Neural crest cell (in vitro differentiated cells): ENCODE results near the gene ATP2C1. TPM values are rescaled to one million over a fixed set of nuclear protein-coding genes. Genes with fewer than 3 reads are reported as not detected.

ENCODE experiments used
- DNase-seq: peaks from one replicate; pipeline ENCODE4 v3.0.0; 2021; ENCODE audit warnings: low read depth, mixed read lengths, low spot score
- H3K27ac Mint-ChIP-seq: one replicate; pipeline ENCODE4 v1.8.0; 2021; ENCODE audit warnings: mild to moderate bottlenecking, mixed read lengths; ENCODE audit not compliant: unreplicated experiment
- H3K27me3 Mint-ChIP-seq: 2 replicates; pipeline ENCODE4 v1.8.0; 2021; ENCODE audit warnings: low read depth, mild to moderate bottlenecking, mixed read lengths
- H3K36me3 Mint-ChIP-seq: 2 replicates; pipeline ENCODE4 v1.8.0; 2021; ENCODE audit warnings: low read depth, mild to moderate bottlenecking, mixed read lengths
- H3K4me1 Mint-ChIP-seq: 2 replicates; pipeline ENCODE4 v1.8.0; 2021; ENCODE audit warnings: mixed read lengths
- H3K4me3 Mint-ChIP-seq: one replicate; pipeline ENCODE4 v1.8.0; 2021; ENCODE audit warnings: mild to moderate bottlenecking, mixed read lengths
- H3K9me3 Mint-ChIP-seq: 2 replicates; pipeline ENCODE4 v1.8.0; 2021; ENCODE audit warnings: mixed read lengths
- total RNA-seq: library from RNA; stranded (reverse); gene quantifications from 2 replicates; pipeline ENCODE4 v1.2.1, GENCODE V29; 2021
- TF ChIP-seq, protein P1 (sequence below): fragments of 200-600 bp; sonication (generic); conservative IDR thresholded peaks from 2 replicates; pipeline ENCODE4 v1.5.0; 2021; ENCODE audit warnings: antibody characterized with exemption, mild to moderate bottlenecking

ATP2C1 gene
- total RNA-seq, 1 donor from 2014 or later = 73.8 TPM

DNA sequence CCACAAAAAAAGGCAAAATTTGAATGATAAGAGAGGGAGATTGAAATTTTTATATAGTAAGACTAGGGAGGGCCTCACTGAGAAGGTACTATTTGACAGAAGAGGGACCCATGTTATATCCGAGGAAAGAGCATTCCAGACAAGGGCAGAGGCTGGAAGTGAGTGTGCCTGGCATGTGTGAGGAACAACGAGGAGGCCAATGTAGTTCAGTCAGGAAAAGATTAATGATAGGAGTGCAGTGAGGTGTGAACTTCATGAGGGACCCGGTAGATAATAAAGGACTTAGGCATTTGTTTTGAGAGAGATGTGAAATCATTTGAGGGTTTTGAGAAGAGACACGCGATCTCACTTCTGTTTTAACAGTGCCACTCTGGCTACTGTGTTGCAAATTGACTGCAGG lies 96.4 kb downstream of the ATP2C1 start:
- TF ChIP-seq, protein P1, sequence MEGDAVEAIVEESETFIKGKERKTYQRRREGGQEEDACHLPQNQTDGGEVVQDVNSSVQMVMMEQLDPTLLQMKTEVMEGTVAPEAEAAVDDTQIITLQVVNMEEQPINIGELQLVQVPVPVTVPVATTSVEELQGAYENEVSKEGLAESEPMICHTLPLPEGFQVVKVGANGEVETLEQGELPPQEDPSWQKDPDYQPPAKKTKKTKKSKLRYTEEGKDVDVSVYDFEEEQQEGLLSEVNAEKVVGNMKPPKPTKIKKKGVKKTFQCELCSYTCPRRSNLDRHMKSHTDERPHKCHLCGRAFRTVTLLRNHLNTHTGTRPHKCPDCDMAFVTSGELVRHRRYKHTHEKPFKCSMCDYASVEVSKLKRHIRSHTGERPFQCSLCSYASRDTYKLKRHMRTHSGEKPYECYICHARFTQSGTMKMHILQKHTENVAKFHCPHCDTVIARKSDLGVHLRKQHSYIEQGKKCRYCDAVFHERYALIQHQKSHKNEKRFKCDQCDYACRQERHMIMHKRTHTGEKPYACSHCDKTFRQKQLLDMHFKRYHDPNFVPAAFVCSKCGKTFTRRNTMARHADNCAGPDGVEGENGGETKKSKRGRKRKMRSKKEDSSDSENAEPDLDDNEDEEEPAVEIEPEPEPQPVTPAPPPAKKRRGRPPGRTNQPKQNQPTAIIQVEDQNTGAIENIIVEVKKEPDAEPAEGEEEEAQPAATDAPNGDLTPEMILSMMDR = no peak
- H3K9me3 Mint-ChIP-seq = no peaks in the 10 kb centered on the region
- DNase-seq = no peak
- H3K36me3 Mint-ChIP-seq = peaks cover 13% of the 10 kb centered on the region
- no peaks in the 10 kb centered on the region for H3K4me1 Mint-ChIP-seq
- H3K27ac Mint-ChIP-seq = no peak overlapping the region
- no peak overlapping the region for H3K4me3 Mint-ChIP-seq
- no peaks in the 10 kb centered on the region for H3K27me3 Mint-ChIP-seq

DNA sequence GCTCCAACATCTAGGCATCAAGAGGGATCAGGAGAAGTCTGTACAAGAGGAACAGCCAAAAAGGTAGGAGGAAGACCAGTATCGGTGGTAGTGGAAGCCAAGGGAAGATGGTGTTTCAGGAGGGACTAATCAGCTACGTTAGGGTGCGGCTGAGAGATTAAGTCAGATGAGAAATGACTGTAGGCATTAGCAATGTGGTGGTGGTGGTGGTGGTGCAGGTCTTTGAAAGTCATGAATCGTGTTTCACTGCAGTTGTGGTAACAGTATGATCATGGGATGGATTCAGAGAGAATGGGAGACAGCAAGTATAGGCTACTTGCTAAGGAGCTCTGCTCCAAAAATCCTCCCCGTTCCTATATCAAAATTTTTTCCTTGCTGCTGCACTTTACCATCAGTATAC lies 97.2 kb downstream of the ATP2C1 start:
- DNase-seq = no peak
- H3K4me1 Mint-ChIP-seq = no peaks in the 10 kb centered on the region
- H3K27me3 Mint-ChIP-seq = no peaks in the 10 kb centered on the region
- TF ChIP-seq, protein P1 = no peak
- peaks cover 13% of the 10 kb centered on the region for H3K36me3 Mint-ChIP-seq
- H3K9me3 Mint-ChIP-seq = no peaks in the 10 kb centered on the region
- no peak overlapping the region for H3K4me3 Mint-ChIP-seq
- H3K27ac Mint-ChIP-seq = no peak overlapping the region

DNA sequence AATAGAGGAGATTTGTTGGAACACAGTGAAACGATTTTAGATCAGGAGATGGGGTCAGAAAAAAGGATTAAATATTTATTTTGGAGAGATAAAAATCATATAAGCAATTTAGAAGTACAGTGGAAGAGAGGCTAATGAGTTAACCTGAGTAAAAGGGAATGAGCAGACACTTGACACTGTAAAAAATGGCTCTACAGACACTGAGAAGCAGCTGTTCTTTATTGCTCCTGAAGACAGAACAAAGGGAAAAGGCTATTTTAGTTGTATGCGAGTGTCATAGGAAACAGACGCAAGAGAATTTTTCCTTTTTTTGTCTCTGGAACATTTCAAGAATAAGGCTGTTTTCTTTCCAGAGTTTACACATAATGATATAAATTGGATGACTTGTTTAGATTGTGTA lies 98.5 kb downstream of the ATP2C1 start:
- no peaks in the 10 kb centered on the region for H3K27me3 Mint-ChIP-seq

DNA sequence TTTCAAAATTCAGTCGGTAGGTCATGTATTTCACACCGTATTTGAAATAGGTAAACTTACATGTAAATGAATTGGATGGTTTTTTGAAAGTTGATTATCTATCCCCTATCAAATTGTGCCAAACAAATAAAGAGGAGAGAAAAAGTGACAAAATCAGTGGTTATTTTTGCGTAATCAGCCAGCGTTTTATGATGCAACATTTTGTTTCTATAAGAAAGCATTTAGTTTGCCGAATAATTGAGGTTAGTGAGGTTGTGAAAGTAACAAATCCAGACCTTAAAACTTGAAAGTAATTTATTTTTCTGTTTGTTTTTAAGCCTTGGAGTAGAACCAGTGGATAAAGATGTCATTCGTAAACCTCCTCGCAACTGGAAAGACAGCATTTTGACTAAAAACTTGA lies 103.4 kb downstream of the ATP2C1 start:
- no peak overlapping the region for H3K27ac Mint-ChIP-seq
- no peak for DNase-seq
- TF ChIP-seq, protein P1 = no peak
- H3K4me3 Mint-ChIP-seq = no peak overlapping the region
- H3K36me3 Mint-ChIP-seq = peaks cover 3% of the 10 kb centered on the region
- no peaks in the 10 kb centered on the region for H3K9me3 Mint-ChIP-seq
- H3K4me1 Mint-ChIP-seq = no peaks in the 10 kb centered on the region
- H3K27me3 Mint-ChIP-seq = no peaks in the 10 kb centered on the region

More for the DNA sequence above, 98.5 kb downstream of the ATP2C1 start:
- Mint-ChIP-seq H3K9me3 (no peaks in the 10 kb centered on the region), H3K27ac (no peak overlapping the region), H3K36me3 (peaks cover 13% of the 10 kb centered on the region), H3K4me1 (no peaks in the 10 kb centered on the region), H3K4me3 (no peak overlapping the region)
- no peak for DNase-seq
- TF ChIP-seq, protein P1 = no peak

DNA sequence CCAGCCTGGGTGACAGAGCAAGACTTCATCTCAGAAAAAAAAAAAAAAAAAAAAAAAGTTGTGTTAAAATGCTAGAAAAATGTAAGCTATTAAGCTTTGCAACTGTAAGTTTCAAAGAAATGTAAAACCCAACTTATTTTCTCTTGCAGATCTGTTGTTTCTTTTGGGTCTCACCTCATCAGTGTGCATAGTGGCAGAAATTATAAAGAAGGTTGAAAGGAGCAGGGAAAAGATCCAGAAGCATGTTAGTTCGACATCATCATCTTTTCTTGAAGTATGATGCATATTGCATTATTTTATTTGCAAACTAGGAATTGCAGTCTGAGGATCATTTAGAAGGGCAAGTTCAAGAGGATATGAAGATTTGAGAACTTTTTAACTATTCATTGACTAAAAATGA lies 107.2 kb downstream of the ATP2C1 start:
- no peaks in the 10 kb centered on the region for H3K4me1 Mint-ChIP-seq
- no peaks in the 10 kb centered on the region for H3K27me3 Mint-ChIP-seq
- no peak overlapping the region for H3K4me3 Mint-ChIP-seq
- no peak overlapping the region for H3K27ac Mint-ChIP-seq
- H3K36me3 Mint-ChIP-seq = peaks cover 4% of the 10 kb centered on the region
- DNase-seq = no peak
- no peaks in the 10 kb centered on the region for H3K9me3 Mint-ChIP-seq
- TF ChIP-seq, protein P1 = no peak

DNA sequence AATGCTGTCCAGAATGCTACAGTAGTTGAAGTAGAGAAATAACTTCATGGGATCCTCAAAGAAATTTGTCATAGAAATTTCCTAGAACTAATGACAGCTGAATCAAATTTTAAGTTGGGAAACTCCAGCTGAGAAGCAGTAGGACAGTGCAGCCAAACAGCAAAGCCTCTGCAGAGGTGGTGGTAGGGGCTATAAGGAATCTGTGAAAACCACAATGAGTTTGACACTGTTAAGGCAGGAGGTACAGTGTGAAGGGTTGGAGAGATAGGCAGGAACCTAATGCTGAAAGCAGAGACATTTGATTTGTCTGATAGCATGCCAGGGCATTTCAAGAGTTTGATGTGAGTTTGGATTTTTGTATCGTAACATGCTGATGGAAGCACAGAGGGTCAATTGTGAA lies 110.7 kb downstream of the ATP2C1 start:
- H3K9me3 Mint-ChIP-seq = no peaks in the 10 kb centered on the region
- H3K4me3 Mint-ChIP-seq = no peak overlapping the region
- TF ChIP-seq, protein P1 = no peak
- H3K36me3 Mint-ChIP-seq = peaks cover 7% of the 10 kb centered on the region
- no peak for DNase-seq
- no peak overlapping the region for H3K27ac Mint-ChIP-seq
- H3K4me1 Mint-ChIP-seq = no peaks in the 10 kb centered on the region
- no peaks in the 10 kb centered on the region for H3K27me3 Mint-ChIP-seq
